HL-60/S4 (cell line): ENCODE measurements around the gene GINS2.

ENCODE experiments used
- in situ Hi-C: fragments of 300-500 bp; cut with MboI; formaldehyde crosslinking; loops from 2 replicates; pipeline ENCODE4 v1.14.3; 2022; ENCODE audit warnings: low sequenced_read_pairs

The GINS2 gene

GRCh38 chr16:85688586-85689284 is at the start of gene GINS2:
Gene GINS2 (minus strand): TSS chr16:85688954. CDS start chr16:85688898, 56 bp downstream.
- in situ Hi-C loops: loop anchor here (25.0 kb wide), 1 partner anchor 99 kb away; the partner anchor contains the start of genes COX4I1 and EMC8

GRCh38 chr16:85736921-85737320 is 48.2 kb upstream of the GINS2 start:
- in situ Hi-C loops: no loop called here

GRCh38 chr16:85735946-85736345 is 47.2 kb upstream of the GINS2 start:
- in situ Hi-C loops: no loop called here

- in situ Hi-C loops: no loop called here
Observed at GRCh38 chr16:85735225-85735635, 46.5 kb upstream of the GINS2 start.

GRCh38 chr16:85734311-85735017 is 45.7 kb upstream of the GINS2 start:
- in situ Hi-C loops: no loop called here

- in situ Hi-C loops: no loop called here
Observed at GRCh38 chr16:85733839-85734170, 45.1 kb upstream of the GINS2 start.

GRCh38 chr16:85733155-85733838 is 44.5 kb upstream of the GINS2 start:
- in situ Hi-C loops: no loop called here

- in situ Hi-C loops: no loop called here
Observed at GRCh38 chr16:85731179-85731578, 42.4 kb upstream of the GINS2 start.

- in situ Hi-C loops: no loop called here
Observed at GRCh38 chr16:85730186-85730465, 41.4 kb upstream of the GINS2 start.

- in situ Hi-C loops: no loop called here
Observed at GRCh38 chr16:85729452-85730185, 40.9 kb upstream of the GINS2 start.

- in situ Hi-C loops: no loop called here
Observed at GRCh38 chr16:85728879-85729278, 40.1 kb upstream of the GINS2 start.

- in situ Hi-C loops: no loop called here
Observed at GRCh38 chr16:85724936-85725335, 36.2 kb upstream of the GINS2 start.

- in situ Hi-C loops: no loop called here
Observed at GRCh38 chr16:85724126-85724879, 35.5 kb upstream of the GINS2 start.

GRCh38 chr16:85722128-85722893 is 33.6 kb upstream of the GINS2 start:
- in situ Hi-C loops: no loop called here

- in situ Hi-C loops: no loop called here
Observed at GRCh38 chr16:85720302-85720637, 31.5 kb upstream of the GINS2 start.

- in situ Hi-C loops: no loop called here
Observed at GRCh38 chr16:85719605-85720301, 31.0 kb upstream of the GINS2 start.

GRCh38 chr16:85718682-85719081 is 29.9 kb upstream of the GINS2 start:
- in situ Hi-C loops: no loop called here

GRCh38 chr16:85718153-85718477 is 29.4 kb upstream of the GINS2 start:
- in situ Hi-C loops: no loop called here

GRCh38 chr16:85717393-85718152 is 28.8 kb upstream of the GINS2 start:
- in situ Hi-C loops: no loop called here
